ENCODE data around the gene JPT1.

Gene JPT1

DNA sequence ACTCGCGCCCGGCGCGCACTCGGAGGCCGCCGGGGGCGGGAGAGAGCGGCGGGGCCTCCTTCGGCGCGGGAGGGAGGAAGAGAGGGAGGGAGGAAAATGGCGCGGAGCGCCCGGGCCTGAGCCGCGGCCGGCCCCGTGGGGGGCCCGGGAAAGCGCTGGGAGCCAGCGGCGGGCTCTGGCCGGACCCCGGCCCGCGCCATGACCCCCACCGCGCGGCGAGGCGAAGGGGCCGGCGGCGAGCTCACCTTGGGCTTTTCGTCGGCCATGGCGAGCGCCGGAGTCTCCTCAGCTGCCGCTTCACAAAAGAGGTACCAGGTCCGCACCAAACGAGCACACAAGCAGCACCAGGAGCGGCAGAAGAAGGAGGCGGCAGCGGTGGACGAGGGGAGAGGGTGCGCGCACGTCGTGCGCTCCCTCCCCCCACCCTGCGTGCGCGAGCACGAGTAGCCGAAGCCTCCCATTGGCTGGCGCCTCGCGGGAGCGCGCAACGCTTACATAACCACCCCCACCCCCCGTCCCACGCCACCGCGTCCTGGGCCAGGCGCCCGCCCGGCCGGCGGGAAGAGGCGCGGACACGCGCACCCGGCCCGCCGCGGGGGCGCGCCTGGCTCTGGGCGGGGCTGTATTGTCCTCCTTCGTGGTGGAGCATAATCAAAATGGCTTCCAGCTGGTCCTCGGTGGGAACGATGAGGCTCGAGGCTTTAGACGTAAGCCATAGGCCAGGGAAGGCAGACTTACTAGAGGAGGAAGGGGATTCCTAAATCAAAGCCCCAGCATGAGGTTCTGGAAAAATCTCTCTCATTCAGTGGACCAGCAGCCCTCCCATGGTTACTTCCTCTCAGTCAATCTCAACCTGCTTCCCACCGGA is 28.5 kb upstream of the JPT1 start, which contains the start of gene SUMO2:
TSS of gene SUMO2 (minus strand) at position 391 of the 868 bp plus-strand sequence. CDS start at position 266, 125 bp downstream.
- peaks cover 62% of the 10 kb centered on the region for H3K79me2 ChIP-seq (ENCODE audit: insufficient read depth, low read length)
- H4K20me1 ChIP-seq (ENCODE audit: insufficient read depth, low read length): peaks cover 39% of the 10 kb centered on the region
- peak within 1 kb of the TSS; percentile 80 to 97 for H3K4me3 ChIP-seq (ENCODE audit: low read depth in 1 of 2, low read length in 2 of 2)
- peak; percentile 97 for DNase-seq
- peak; percentile 79 for ATAC-seq (ENCODE audit: insufficient read depth, low read depth)
- H3K27ac ChIP-seq (ENCODE audit: low read length): peak within 1 kb of the TSS; percentile 95
- no peaks in the 10 kb centered on the region for H3K27me3 ChIP-seq (ENCODE audit: insufficient read depth, low read length, poor library complexity)
- TF ChIP-seq, protein P1, sequence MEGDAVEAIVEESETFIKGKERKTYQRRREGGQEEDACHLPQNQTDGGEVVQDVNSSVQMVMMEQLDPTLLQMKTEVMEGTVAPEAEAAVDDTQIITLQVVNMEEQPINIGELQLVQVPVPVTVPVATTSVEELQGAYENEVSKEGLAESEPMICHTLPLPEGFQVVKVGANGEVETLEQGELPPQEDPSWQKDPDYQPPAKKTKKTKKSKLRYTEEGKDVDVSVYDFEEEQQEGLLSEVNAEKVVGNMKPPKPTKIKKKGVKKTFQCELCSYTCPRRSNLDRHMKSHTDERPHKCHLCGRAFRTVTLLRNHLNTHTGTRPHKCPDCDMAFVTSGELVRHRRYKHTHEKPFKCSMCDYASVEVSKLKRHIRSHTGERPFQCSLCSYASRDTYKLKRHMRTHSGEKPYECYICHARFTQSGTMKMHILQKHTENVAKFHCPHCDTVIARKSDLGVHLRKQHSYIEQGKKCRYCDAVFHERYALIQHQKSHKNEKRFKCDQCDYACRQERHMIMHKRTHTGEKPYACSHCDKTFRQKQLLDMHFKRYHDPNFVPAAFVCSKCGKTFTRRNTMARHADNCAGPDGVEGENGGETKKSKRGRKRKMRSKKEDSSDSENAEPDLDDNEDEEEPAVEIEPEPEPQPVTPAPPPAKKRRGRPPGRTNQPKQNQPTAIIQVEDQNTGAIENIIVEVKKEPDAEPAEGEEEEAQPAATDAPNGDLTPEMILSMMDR (IDR thresholded peaks at IDR 0.05; ENCODE audit: borderline replicate concordance, extremely low read depth, low read length, poor library complexity, severe bottlenecking): peak; percentile 27
- TF ChIP-seq EZH2 (IDR thresholded peaks at IDR 0.05; ENCODE audit: borderline replicate concordance, low read depth, low read length, severe bottlenecking): no peak
- H3K9ac ChIP-seq (ENCODE audit: low read depth, low read length): peak within 1 kb of the TSS; percentile 100
- H3K9me3 ChIP-seq (ENCODE audit: insufficient read depth, low read length, severe bottlenecking): no peaks in the 10 kb centered on the region
- H3K4me1 ChIP-seq (ENCODE audit: insufficient read depth, low read length): peaks cover 49% of the 10 kb centered on the region
- H2AFZ ChIP-seq (ENCODE audit: low read depth, low read length): peak within 1 kb of the TSS; percentile 86
- H3K4me2 ChIP-seq (ENCODE audit: insufficient read depth, low read length): peak within 1 kb of the TSS; percentile 78
- peaks cover 42% of the 10 kb centered on the region for H3K36me3 ChIP-seq (ENCODE audit: insufficient read depth, low read length)

DNA sequence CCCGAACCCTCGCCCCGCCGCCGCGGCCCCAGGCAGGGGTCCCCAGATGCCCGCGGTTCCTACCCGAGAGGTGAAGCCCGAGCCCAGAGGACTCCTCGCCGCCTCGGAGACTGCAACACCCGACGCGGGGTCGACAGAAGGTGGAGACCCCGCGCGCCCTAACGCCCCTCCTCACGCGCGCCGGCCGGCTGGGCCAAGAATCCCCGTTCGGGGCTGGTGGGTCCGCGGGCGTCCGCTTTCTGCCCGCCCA is 27.9 kb upstream of the JPT1 start:
- H3K79me2 ChIP-seq (ENCODE audit: insufficient read depth, low read length): peaks cover 67% of the 10 kb centered on the region
- peaks cover 54% of the 10 kb centered on the region for H3K4me1 ChIP-seq (ENCODE audit: insufficient read depth, low read length)
- peak overlapping the region; percentile 78 for H3K4me2 ChIP-seq (ENCODE audit: insufficient read depth, low read length)
- H4K20me1 ChIP-seq (ENCODE audit: insufficient read depth, low read length): peaks cover 44% of the 10 kb centered on the region
- TF ChIP-seq, protein P1 (IDR thresholded peaks at IDR 0.05; ENCODE audit: borderline replicate concordance, extremely low read depth, low read length, poor library complexity, severe bottlenecking): no peak
- no peak for TF ChIP-seq EZH2 (IDR thresholded peaks at IDR 0.05; ENCODE audit: borderline replicate concordance, low read depth, low read length, severe bottlenecking)
- peak overlapping the region; percentile 100 for H3K9ac ChIP-seq (ENCODE audit: low read depth, low read length)
- no peaks in the 10 kb centered on the region for H3K27me3 ChIP-seq (ENCODE audit: insufficient read depth, low read length, poor library complexity)
- H2AFZ ChIP-seq (ENCODE audit: low read depth, low read length): peak overlapping the region; percentile 49
- peaks cover 48% of the 10 kb centered on the region for H3K36me3 ChIP-seq (ENCODE audit: insufficient read depth, low read length)
- H3K9me3 ChIP-seq (ENCODE audit: insufficient read depth, low read length, severe bottlenecking): no peaks in the 10 kb centered on the region
- ATAC-seq (ENCODE audit: insufficient read depth, low read depth): no peak
- H3K27ac ChIP-seq (ENCODE audit: low read length): peak overlapping the region; percentile 95
- H3K4me3 ChIP-seq (ENCODE audit: low read depth in 1 of 2, low read length in 2 of 2): peak overlapping the region; percentile 80 to 97
- no peak for DNase-seq

GRCh38 chr17:75181608-75182318 is 27.5 kb upstream of the JPT1 start:
- no peaks in the 10 kb centered on the region for H3K9me3 ChIP-seq (ENCODE audit: insufficient read depth, low read length, severe bottlenecking)
- peak overlapping the region; percentile 49; the same call in 1 of the 2 replicates for H2AFZ ChIP-seq (ENCODE audit: low read depth, low read length)
- H3K4me3 ChIP-seq (ENCODE audit: low read depth in 1 of 2, low read length in 2 of 2): peak overlapping the region; percentile 80 to 97
- peaks cover 52% of the 10 kb centered on the region for H3K36me3 ChIP-seq (ENCODE audit: insufficient read depth, low read length)
- TF ChIP-seq, protein P1 (IDR thresholded peaks at IDR 0.05; ENCODE audit: borderline replicate concordance, extremely low read depth, low read length, poor library complexity, severe bottlenecking): no peak
- no peak for TF ChIP-seq EZH2 (IDR thresholded peaks at IDR 0.05; ENCODE audit: borderline replicate concordance, low read depth, low read length, severe bottlenecking)
- DNase-seq (peak; percentile 49), ATAC-seq (ENCODE audit: insufficient read depth, low read depth) (peak; percentile 10)
- peaks cover 55% of the 10 kb centered on the region for H3K4me1 ChIP-seq (ENCODE audit: insufficient read depth, low read length)
- H3K27me3 ChIP-seq (ENCODE audit: insufficient read depth, low read length, poor library complexity): no peaks in the 10 kb centered on the region
- peak overlapping the region; percentile 100 for H3K9ac ChIP-seq (ENCODE audit: low read depth, low read length)
- peaks cover 72% of the 10 kb centered on the region for H3K79me2 ChIP-seq (ENCODE audit: insufficient read depth, low read length)
- peaks cover 48% of the 10 kb centered on the region for H4K20me1 ChIP-seq (ENCODE audit: insufficient read depth, low read length)
- peak overlapping the region; percentile 95 for H3K27ac ChIP-seq (ENCODE audit: low read length)
- peak overlapping the region; percentile 78 for H3K4me2 ChIP-seq (ENCODE audit: insufficient read depth, low read length)
